HFF-Myc (cell line): ENCODE measurements around the gene ZNF469.

Experiments used
- DNase-seq: peaks from one replicate; pipeline ENCODE4 v3.0.0-alpha.2; 2011; ENCODE audit warnings: low read depth; ENCODE audit errors: extremely low read depth
- H3K4me3 ChIP-seq: replicated peaks from 2 replicates; pipeline ENCODE4 v1.5.1; 2011; ENCODE audit warnings: low read depth, mild to moderate bottlenecking, control low read depth, low read length
- CTCF ChIP-seq: IDR thresholded peaks from 2 replicates; pipeline ENCODE4 v1.5.1; 2012; ENCODE audit warnings: mild to moderate bottlenecking, low read depth, low read length, control low read depth; ENCODE audit errors: missing control alignments

ZNF469 gene

GRCh38 chr16:88430185-88430523 lies 47.4 kb downstream of the ZNF469 start:
- DNase-seq, result no peak
- H3K4me3 ChIP-seq, result no peak overlapping the region
- no peak for TF ChIP-seq CTCF

- no peak for DNase-seq
- H3K4me3 ChIP-seq, result no peak overlapping the region
- TF ChIP-seq CTCF, result no peak
Measured at GRCh38 chr16:88430524-88431446, 48.0 kb downstream of the ZNF469 start.

- H3K4me3 ChIP-seq, result no peak overlapping the region
- no peak for DNase-seq
- TF ChIP-seq CTCF, result no peak
Measured at GRCh38 chr16:88431651-88432050, 48.9 kb downstream of the ZNF469 start.

- no peak for TF ChIP-seq CTCF
- H3K4me3 ChIP-seq, result no peak overlapping the region
- DNase-seq, result no peak
Measured at GRCh38 chr16:88432174-88432573, 49.4 kb downstream of the ZNF469 start.
